HepG2 (cell line): ENCODE data around the gene CASS4. TPM values are rescaled to one million over a fixed set of nuclear protein-coding genes. Genes with fewer than 3 reads are reported as not detected.

Experiments used
- ERF ChIP-seq: IDR thresholded peaks from 2 replicates; pipeline ENCODE4 v1.6.1; 2018; ENCODE audit warnings: missing biosample characterization, missing genetic modification reagents
- ETV5 ChIP-seq: IDR thresholded peaks from 2 replicates; pipeline ENCODE4 v1.6.1; 2018; ENCODE audit warnings: missing biosample characterization, missing genetic modification reagents, inconsistent platforms, borderline replicate concordance
- FOXA3 ChIP-seq: IDR thresholded peaks from 2 replicates; pipeline ENCODE4 v1.6.1; 2016; ENCODE audit warnings: missing genetic modification reagents, missing compliant biosample characterization
- NFAT5 ChIP-seq: sonication (generic); formaldehyde crosslinking; IDR thresholded peaks from 2 replicates; pipeline ENCODE4 v1.4.0; 2020; ENCODE audit warnings: missing genetic modification reagents
- NFKBIZ ChIP-seq: IDR thresholded peaks from 2 replicates; pipeline ENCODE4 v1.6.1; 2018; ENCODE audit warnings: missing genetic modification reagents, missing compliant biosample characterization
- PBX2 ChIP-seq: IDR thresholded peaks from 2 replicates; pipeline ENCODE4 v1.6.1; 2016; ENCODE audit warnings: control low read depth
- RFXANK ChIP-seq: IDR thresholded peaks from 2 replicates; pipeline ENCODE4 v1.6.1; 2016
- SAP130 ChIP-seq: IDR thresholded peaks from 2 replicates; pipeline ENCODE4 v1.6.1; 2016; ENCODE audit warnings: low read depth
- SMARCE1 ChIP-seq: fragments of 450-650 bp; IDR thresholded peaks from 2 replicates; pipeline ENCODE4 v1.6.1; 2017; ENCODE audit warnings: borderline replicate concordance
- ZBTB2 ChIP-seq: sonication (generic); formaldehyde crosslinking; IDR thresholded peaks from 2 replicates; pipeline ENCODE4 v1.8.0; 2022; ENCODE audit warnings: low read depth, missing genetic modification reagents
- ZNF234 ChIP-seq: sonication (generic); formaldehyde crosslinking; conservative IDR thresholded peaks from 2 replicates; pipeline ENCODE4 v1.5.1; 2020; ENCODE audit warnings: mild to moderate bottlenecking, missing genetic modification reagents
- ZNF367 ChIP-seq: sonication (generic); formaldehyde crosslinking; IDR thresholded peaks from 2 replicates; pipeline ENCODE4 v1.4.0; 2020; ENCODE audit warnings: missing genetic modification reagents, borderline replicate concordance
- ZNF562 ChIP-seq: sonication (generic); formaldehyde crosslinking; IDR thresholded peaks from 2 replicates; pipeline ENCODE4 v1.8.0; 2022; ENCODE audit warnings: missing genetic modification reagents, borderline replicate concordance
- ZNF569 ChIP-seq: sonication (generic); formaldehyde crosslinking; IDR thresholded peaks from 2 replicates; pipeline ENCODE4 v1.5.0; 2020; ENCODE audit warnings: mild to moderate bottlenecking, missing genetic modification reagents, moderate library complexity, borderline replicate concordance
- polyA plus RNA-seq, 8 experiments: library from polyadenylated mRNA; depleted of rRNA in 3 of 8; stranded (reverse) in 7 of 8; unstranded in 1 of 8; fragments of >200 nt; fragmentation: Illumina TruSeq in 4 of 8; extraction: Trizol in 4 of 8; gene quantifications; 2 replicates each; pipeline versions ENCODE4 v1.2.1 to v1.2.3, GENCODE V29; 2011 to 2016; ENCODE audit warnings: low read depth in 4 of 8, missing spikeins in 1 of 8, mixed read lengths in 1 of 8; ENCODE audit not compliant: insufficient read depth in 1 of 8
- total RNA-seq, 5 experiments: library from RNA; depleted of rRNA; stranded (reverse); fragments of >200 nt; fragmentation: Illumina TruSeq; extraction: Trizol; gene quantifications; 2 replicates each; pipeline ENCODE4 v1.2.3, GENCODE V29; 2016; ENCODE audit warnings: low read depth in 1 of 5
- TF ChIP-seq, protein P1 (sequence below): sonication (generic); formaldehyde crosslinking; IDR thresholded peaks from 2 replicates; pipeline ENCODE4 v1.5.0; 2020; ENCODE audit warnings: missing genetic modification reagents
- TF ChIP-seq, protein P2 (sequence below), 2 experiments: sonication (generic) in 1 of 2; formaldehyde crosslinking in 1 of 2; IDR thresholded peaks; 2 replicates each; pipeline versions ENCODE4 v1.4.0 to v1.6.1; 2016 to 2020; ENCODE audit warnings: borderline replicate concordance in 1 of 2, low read depth in 1 of 2, mild to moderate bottlenecking in 1 of 2, missing genetic modification reagents in 1 of 2

The CASS4 gene
- total and polyA plus RNA-seq, 2 of the 13 experiments (the other 11 are each of a cell fraction or from before 2014, with no cell fraction given) = 0.17 to 0.49 TPM

DNA sequence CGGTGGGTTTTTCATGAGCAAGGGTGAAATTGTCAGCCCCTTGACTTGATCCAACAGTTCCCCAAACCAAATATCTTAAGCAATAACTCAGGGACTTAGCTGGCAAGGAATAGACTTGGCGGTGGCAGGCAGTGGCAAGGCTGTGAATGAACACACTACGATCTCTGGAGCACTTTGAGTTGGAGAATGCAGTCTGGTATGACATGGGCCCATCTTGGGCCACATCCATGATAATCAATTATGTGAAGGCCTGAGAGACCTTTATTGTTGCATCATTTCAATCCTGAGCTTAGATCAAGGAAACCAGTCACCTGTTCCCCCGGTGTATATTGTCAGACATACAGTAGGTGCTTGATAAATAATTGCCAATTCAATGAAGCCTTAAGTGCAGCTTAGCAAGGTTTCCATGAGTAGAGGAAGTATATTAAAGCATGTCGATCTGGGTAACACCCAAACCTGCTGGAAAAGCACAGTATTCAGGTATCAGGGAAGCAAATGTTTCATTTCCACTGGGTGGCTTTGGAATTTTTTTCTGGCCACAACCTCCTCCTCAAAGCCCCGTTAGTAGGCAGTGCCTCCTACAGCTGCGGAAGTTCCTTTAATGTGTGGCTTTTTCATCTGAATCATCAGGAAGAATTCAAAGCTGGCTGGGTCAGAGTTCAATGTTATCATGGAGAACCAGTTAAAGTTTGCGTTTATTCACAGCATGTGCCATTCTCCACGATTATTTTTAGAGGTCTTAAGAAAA lies 10.2 kb downstream of the CASS4 start (continued):
- TF ChIP-seq, protein P1, sequence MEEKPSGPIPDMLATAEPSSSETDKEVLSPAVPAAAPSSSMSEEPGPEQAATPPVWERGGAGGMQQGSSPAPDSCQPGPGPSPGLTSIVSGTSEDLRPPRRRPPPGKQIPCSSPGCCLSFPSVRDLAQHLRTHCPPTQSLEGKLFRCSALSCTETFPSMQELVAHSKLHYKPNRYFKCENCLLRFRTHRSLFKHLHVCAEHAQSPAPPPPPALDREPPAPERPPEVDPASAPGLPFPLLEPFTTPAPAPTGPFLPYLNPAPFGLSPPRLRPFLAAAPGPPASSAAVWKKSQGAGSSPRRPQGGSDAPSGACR (CRISPR knock-in tag) = no peak
- TF ChIP-seq ETV5 (CRISPR knock-in tag) (peak; percentile 65; the same call in 1 of the 2 replicates), ZBTB2 (CRISPR knock-in tag) (no peak), PBX2 (CRISPR knock-in tag) (no peak), SAP130 (CRISPR knock-in tag) (peak; percentile 30; the same call in 1 of the 2 replicates), ZNF562 (no peak), ERF (CRISPR knock-in tag) (no peak), ZNF367 (CRISPR knock-in tag) (no peak), NFAT5 (no peak), SMARCE1 (no peak), NFKBIZ (CRISPR knock-in tag) (no peak), FOXA3 (CRISPR knock-in tag) (no peak), ZNF234 (CRISPR knock-in tag) (no peak), RFXANK (CRISPR knock-in tag) (no peak), ZNF569 (no peak)
- TF ChIP-seq, protein P2, sequence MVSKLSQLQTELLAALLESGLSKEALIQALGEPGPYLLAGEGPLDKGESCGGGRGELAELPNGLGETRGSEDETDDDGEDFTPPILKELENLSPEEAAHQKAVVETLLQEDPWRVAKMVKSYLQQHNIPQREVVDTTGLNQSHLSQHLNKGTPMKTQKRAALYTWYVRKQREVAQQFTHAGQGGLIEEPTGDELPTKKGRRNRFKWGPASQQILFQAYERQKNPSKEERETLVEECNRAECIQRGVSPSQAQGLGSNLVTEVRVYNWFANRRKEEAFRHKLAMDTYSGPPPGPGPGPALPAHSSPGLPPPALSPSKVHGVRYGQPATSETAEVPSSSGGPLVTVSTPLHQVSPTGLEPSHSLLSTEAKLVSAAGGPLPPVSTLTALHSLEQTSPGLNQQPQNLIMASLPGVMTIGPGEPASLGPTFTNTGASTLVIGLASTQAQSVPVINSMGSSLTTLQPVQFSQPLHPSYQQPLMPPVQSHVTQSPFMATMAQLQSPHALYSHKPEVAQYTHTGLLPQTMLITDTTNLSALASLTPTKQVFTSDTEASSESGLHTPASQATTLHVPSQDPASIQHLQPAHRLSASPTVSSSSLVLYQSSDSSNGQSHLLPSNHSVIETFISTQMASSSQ (IDR thresholded peaks at IDR 0.05; ENCODE audit: low read depth) = no peak
- TF ChIP-seq, protein P2 (CRISPR knock-in tag; IDR thresholded peaks at IDR 0.05; ENCODE audit: borderline replicate concordance) = no peak
